ENCODE results near the gene SLC9A9.
"Not testable (repeated sequence)": the region's sequence is repeated elsewhere in the genome, so short reads cannot be mapped to it uniquely, and the experiment has no call there.

SLC9A9 gene

GRCh38 chr3:143847787-143848631, at the start of gene SLC9A9:
Gene SLC9A9, minus strand, starts transcription at chr3:143848468. Its CDS starts 146 bp downstream, at chr3:143848322.
- DNase-seq (ENCODE audit: low spot score) = peak; percentile 78

GRCh38 chr3:143897576-143898295, 49.5 kb upstream of the SLC9A9 start:
- DNase-seq (ENCODE audit: low spot score) = no peak

- DNase-seq (ENCODE audit: low spot score) = no peak
Measured at GRCh38 chr3:143896486-143896885, 48.2 kb upstream of the SLC9A9 start.

- DNase-seq (ENCODE audit: low spot score) = peak; percentile 35
Measured at GRCh38 chr3:143895805-143896204, 47.5 kb upstream of the SLC9A9 start.

DNA sequence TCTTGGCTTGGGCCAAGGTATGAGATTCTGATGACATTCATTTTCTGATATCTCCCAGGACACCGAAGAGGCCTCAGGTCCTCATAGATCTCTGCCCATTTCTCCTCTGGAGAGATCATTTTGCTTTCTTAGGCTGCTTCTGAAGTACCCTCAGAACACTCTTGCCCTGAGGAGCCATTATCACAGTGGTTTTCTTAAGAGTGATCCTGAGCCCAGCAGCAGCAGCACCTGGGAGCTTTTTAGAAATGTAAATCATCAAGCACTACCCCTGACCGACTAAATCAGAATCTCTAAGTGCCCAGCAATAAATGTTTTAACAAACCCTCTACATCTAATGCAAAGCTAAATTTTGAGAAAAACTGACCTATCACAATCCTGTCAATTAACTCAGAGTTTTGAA, 40.6 kb upstream of the SLC9A9 start:
- no peak for DNase-seq (ENCODE audit: low spot score)

GRCh38 chr3:143888166-143888565, 39.9 kb upstream of the SLC9A9 start:
- DNase-seq (ENCODE audit: low spot score) = no peak

DNA sequence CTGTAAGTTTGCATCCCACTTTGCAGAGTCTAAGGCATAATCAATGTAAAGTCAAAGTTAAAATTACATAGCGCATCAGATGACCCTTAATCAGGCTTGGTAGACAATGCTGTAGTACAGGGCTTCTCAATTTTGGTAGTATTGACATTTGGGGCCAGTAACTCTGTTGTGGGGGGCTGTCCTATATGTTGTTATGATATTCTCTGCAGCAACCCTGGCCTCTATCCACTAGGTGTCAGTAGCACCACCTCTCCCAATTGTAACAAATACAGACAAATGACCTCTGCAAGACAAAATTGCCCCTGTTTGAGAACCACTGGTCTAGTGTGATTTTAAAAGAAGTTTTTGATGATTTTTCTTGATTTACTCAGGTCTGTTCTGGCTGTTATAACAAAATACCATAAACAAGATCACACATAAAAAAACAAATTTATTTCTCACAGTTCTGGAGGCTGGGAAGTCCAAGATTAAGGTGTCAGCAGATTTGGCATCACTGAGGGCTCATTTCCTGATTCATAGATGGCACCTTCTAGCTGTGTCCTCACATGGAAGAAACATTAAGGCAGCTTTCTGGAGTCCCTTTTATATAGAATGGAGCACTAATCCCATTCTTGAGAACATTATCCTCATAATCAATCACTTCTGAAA, 37.6 kb upstream of the SLC9A9 start:
- peak; percentile 84 for DNase-seq (ENCODE audit: low spot score)

DNA sequence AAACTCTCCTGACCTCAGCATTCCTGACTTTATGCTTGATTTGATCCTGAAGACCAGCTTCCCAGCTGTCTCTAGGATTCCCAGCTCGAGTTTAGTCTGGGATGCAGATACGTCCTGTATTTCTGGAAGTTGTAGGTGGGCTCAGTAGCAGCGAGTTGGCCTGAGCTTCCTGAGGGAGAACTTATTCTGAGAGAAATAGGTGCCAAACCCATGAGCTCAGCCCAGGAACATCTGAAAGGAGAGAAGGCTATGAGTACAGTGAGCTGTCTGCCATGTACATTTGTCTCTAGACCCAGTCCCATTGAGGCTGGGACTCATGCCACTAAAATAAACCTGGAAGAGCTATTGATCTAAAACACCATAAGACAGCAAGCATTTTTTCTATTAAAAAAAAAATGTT, 36.6 kb upstream of the SLC9A9 start:
- no peak for DNase-seq (ENCODE audit: low spot score)

DNA sequence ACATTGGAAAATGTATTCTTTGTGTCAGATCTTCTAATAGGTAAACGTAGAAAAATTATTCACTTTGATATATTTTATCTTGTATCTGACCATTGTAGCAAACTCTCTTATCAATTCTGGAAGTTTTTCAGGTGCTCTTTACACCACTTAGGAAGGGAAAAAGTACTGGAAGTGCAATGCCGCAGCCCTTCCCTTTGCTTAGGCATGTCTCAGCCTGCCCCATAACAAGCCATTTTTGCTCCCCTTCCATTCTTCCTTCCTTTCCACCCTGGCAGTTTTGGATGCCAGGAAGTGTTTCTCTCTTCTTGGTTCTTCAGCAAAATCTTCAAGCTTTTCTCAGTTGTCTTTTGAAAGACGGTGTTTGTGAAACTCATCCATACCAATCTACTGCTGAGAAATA, 34.9 kb upstream of the SLC9A9 start:
- DNase-seq (ENCODE audit: low spot score) = no peak

DNA sequence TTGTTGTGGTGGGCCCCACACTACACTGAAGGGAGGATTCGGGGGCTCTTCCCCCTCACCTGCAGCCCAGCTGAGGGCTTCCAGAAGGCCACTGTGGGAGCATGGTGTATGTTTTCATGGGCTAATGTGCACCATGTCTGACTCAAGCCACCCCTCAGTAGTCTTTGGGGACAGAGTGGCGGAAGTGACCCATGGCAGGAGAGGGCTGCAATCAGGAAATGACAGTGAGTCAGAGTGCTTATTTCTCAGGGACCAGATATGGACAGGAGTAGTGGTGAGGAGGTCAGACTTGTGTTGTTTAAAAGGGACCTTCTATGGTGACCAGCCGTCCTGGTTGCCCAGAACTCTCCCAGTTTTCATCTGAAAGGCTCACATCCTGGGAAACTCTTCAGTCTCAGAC, 32.8 kb upstream of the SLC9A9 start:
- no peak for DNase-seq (ENCODE audit: low spot score)

DNA sequence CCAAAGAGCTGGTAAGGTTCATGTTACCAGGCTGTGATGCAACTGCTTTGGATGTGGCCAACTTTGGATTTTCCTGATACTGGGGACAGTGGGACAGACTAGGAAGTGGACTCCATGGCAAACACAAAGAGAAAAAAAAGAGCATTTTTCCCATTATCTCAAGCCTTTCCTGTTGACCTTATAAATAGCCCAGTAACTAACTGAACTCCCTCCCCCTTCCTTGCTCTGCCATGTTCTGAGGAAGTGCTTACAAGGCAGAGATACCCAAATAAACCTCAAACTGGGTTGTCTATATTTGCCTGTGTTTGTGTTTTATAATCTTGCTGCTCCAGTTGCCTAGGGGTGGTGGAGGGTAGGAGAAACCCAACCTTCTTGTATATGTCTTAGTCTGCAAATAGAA, 27.3 kb upstream of the SLC9A9 start:
- no peak for DNase-seq (ENCODE audit: low spot score)

DNA sequence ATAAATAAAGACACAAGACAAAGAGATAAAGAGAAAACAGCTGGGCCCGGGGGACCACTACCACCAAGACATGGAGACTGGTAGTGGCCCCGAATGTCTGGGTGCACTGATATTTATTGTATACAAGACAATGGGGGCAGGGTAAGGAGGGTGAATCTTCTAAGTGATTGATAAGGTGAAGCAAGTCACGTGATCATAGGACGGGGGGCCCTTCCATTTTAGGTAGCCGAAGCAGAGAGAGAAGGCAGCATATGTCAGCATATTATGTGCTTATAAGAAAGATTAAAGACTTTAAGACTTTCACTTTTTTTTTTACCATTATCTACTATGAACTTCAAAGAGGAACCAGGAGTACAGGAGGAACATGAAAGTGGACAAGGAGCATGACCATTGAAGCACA, 25.3 kb upstream of the SLC9A9 start:
- DNase-seq (ENCODE audit: low spot score) = not testable (repeated sequence)

DNA sequence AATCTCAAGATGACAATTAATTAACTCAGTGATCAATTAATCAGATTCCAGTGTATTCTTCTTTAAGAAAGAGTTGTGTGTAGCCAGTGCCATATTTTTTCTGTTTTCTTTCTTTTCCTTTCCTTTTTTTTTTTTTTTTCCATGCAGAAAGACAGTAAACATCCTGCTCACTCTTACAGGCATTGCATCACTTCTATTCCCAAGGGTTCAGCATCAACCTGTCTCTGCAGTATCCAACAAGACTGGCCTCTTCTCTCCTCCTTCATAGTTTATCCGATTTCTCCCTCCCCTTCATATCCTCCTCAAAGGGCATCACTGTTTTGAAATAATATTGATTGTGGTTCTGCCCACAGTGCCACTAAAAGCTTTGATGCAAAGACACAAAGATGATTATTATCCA, 17.0 kb upstream of the SLC9A9 start:
- no peak for DNase-seq (ENCODE audit: low spot score)

DNA sequence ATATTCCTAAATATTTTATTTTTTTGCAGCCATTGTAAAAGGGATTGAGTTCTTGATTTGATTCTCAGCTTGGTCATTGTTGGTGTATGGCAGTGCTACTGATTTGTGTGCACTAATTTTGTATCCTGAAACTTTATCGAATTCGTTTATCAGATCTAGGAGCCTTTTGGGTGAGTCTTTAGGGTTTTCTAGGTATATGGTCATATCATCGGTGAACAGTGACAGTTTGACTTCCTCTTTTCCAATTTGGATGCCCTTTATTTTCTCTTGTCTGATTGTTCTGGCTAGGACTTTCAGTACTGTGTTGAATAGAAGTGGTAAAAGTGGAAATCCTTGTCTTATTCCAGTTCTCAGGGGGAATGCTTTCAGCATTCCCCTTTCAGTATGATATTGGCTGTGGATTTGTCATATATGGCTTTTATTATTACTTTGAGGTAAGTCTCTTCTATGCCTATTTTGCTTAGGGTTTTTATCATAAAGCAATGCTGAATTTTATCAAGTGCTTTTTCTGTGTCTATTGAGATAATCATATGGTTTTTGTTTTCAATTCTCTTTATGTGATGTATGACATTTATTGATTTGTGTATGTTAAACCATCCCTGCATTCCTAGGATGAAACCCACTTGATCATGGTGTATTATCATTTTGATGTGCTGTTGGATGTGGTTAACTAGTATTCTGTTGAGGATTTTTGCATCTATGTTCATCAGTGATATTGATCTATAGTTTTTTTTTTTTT, 11.4 kb upstream of the SLC9A9 start:
- no peak for DNase-seq (ENCODE audit: low spot score)

DNA sequence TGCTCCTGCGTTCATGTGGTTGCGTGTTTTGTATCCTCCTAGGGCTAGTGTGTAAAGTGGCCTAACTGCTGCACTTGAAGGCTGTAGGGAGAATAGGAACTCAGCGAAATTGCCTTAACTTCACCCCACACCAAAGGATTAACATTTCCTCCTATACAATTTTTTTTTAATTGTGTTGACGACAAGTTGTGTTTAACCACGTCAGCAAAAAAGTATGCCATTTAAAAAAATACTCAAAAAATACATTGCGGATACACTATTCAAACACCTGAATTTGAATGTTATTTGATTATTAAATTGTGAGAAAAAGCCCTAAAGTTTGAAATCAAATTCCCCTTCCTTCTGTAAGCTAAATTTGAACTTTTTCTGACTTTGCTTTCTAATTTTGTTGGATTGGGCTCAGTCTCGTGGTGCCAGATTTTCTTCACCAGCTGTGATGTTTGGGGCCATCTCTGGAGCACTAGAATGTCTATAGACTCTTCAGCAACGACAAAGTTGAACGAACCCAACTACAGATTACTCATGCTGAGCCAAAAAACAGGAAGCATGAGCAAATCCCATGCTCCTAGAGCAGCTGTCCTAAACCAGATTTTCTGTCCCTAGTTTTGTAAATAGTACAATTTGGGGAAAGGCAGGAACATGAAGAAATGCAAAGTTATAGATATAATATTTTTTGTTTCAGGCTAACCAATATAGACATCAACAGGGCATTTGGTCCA, 8.1 kb upstream of the SLC9A9 start:
- no peak for DNase-seq (ENCODE audit: low spot score)

- no peak for DNase-seq (ENCODE audit: low spot score)
Measured at GRCh38 chr3:143855183-143855582, 6.9 kb upstream of the SLC9A9 start.

GRCh38 chr3:143851331-143852017, 3.2 kb upstream of the SLC9A9 start:
- peak; percentile 14 for DNase-seq (ENCODE audit: low spot score)

DNA sequence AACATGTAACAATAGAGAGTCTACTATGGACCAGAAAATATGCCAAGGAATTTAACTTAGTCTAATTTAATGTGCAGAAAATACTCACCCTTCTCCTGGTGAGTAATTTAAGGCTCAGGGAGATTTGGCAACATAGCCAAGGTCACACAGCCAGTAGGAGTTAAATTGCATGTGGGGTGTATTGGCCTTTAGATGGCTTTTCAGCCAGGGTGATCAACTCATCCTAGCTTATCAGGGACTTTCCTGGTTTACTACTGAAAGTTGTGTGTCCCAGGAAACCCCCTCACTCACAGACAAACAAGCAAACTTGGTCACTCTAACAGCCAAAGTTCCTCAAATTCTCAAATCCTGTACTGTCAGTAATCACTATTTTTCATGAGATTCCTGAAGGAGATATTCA, 2.6 kb upstream of the SLC9A9 start:
- DNase-seq (ENCODE audit: low spot score) = no peak

DNA sequence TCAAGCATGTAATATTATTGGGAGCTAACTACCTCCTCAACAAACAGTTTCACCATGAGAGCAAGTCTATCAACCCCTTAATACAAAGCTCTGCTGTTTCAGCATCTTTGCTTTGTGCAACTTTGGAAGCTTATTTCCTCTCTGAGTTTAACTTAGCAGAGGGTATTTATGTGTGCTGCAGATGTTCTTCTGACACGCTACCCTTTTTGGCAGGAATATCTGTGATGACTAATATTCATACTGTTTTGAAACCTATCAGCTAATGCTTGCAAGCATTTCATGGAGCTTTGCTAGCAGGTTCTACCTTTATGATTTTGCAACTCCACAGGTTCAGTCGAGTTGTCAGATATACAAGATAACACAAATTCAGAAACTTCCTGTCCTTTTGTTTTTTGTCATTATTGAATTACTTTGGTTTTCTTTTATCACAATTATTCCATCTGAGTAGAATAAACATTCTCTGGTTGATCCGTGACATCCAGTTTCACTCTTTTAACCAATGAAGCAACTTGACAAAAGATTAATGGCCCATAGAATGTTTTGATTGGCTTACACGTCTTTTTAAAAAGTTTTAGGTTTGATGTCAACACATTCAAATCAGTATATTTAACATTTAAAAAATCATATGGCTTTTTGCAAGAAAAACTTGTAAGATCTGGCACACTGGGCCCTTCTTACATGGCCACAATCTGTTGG, 1.7 kb upstream of the SLC9A9 start:
- DNase-seq (ENCODE audit: low spot score) = no peak

- DNase-seq (ENCODE audit: low spot score) = no peak
Measured at GRCh38 chr3:143848704-143849103, 436 bp upstream of the SLC9A9 start.

Data from NAMALWA (cell line).